Activated CD4-positive, alpha-beta T cell treated with anti-CD3 and anti-CD28 coated beads for 4 hours (primary cell): ENCODE measurements around the gene COL9A3.

Experiments
- DNase-seq, 2 donors: peaks; one replicate each; pipeline ENCODE4 v3.0.0-alpha.2; 2020

Gene COL9A3

GRCh38 chr20:62812181-62812906 is 4.5 kb upstream of the COL9A3 start:
- no peak for DNase-seq

GRCh38 chr20:62812907-62813200 is 4.0 kb upstream of the COL9A3 start:
- no peak for DNase-seq

- no peak for DNase-seq
These were observed 3.3 kb upstream of the COL9A3 start for GRCh38 chr20:62813588-62813987.

GRCh38 chr20:62814060-62814708 is 2.7 kb upstream of the COL9A3 start:
- no peak for DNase-seq

- DNase-seq = no peak
These were observed 2.2 kb upstream of the COL9A3 start for GRCh38 chr20:62814709-62815065.

- no peak for DNase-seq
These were observed 1.5 kb upstream of the COL9A3 start for GRCh38 chr20:62815066-62815991.

GRCh38 chr20:62816031-62816883 is 593 bp upstream of the COL9A3 start:
- no peak for DNase-seq

- DNase-seq = no peak
These were observed 1.2 kb downstream of the COL9A3 start for GRCh38 chr20:62817975-62818591.

GRCh38 chr20:62818592-62819493 is 2.0 kb downstream of the COL9A3 start:
- DNase-seq = no peak

GRCh38 chr20:62819494-62820174 is 2.8 kb downstream of the COL9A3 start:
- no peak for DNase-seq

- DNase-seq = no peak
These were observed 3.5 kb downstream of the COL9A3 start for GRCh38 chr20:62820208-62820961.

GRCh38 chr20:62820962-62821725 is 4.3 kb downstream of the COL9A3 start:
- no peak for DNase-seq

- no peak for DNase-seq
These were observed 4.9 kb downstream of the COL9A3 start for GRCh38 chr20:62821726-62822210.

GRCh38 chr20:62822239-62822787 is 5.5 kb downstream of the COL9A3 start:
- no peak for DNase-seq

GRCh38 chr20:62822788-62823651 is 6.2 kb downstream of the COL9A3 start:
- DNase-seq = no peak

- DNase-seq = no peak
These were observed 7.0 kb downstream of the COL9A3 start for GRCh38 chr20:62823688-62824475.
